GM12874 (cell line): ENCODE measurements around the gene PPHLN1.

ENCODE experiments used
- CTCF ChIP-seq: IDR thresholded peaks from 2 replicates; pipeline ENCODE4 v1.5.1; 2011; ENCODE audit warnings: low read depth, mild to moderate bottlenecking, control low read depth, low read length, moderate library complexity; ENCODE audit not compliant: insufficient read depth

PPHLN1 gene

GRCh38 chr12:42338280-42338679 lies 12.3 kb downstream of the PPHLN1 start:
- no peak for TF ChIP-seq CTCF

- no peak for TF ChIP-seq CTCF
These were observed 16.1 kb downstream of the PPHLN1 start for GRCh38 chr12:42342028-42342427.

GRCh38 chr12:42343721-42344120 lies 17.8 kb downstream of the PPHLN1 start:
- no peak for TF ChIP-seq CTCF

- no peak for TF ChIP-seq CTCF
These were observed 20.5 kb downstream of the PPHLN1 start for GRCh38 chr12:42346403-42347002.

GRCh38 chr12:42356344-42356743 lies 30.4 kb downstream of the PPHLN1 start:
- no peak for TF ChIP-seq CTCF

GRCh38 chr12:42360747-42361403 lies 34.9 kb downstream of the PPHLN1 start:
- TF ChIP-seq CTCF, result no peak

- TF ChIP-seq CTCF, result no peak
These were observed 36.1 kb downstream of the PPHLN1 start for GRCh38 chr12:42361909-42362646.
